H1 (cell line): ENCODE results near the gene SPATA31E1. TPM values are rescaled to one million over a fixed set of nuclear protein-coding genes. Genes with fewer than 3 reads are reported as not detected.

ENCODE experiments used
- CTCF ChIA-PET: fragments of 300-600 bp; sonication (Branson Sonifier 250); formaldehyde crosslinking; loops from one replicate; lab custom pipeline; 2021; ENCODE audit not compliant: partially characterized antibody; lab: Charles Lee
- POLR2A ChIA-PET: fragments of 300-600 bp; sonication (Branson Sonifier 250); formaldehyde crosslinking; loops from one replicate; lab custom pipeline; 2021; ENCODE audit warnings: inconsistent platforms; ENCODE audit not compliant: partially characterized antibody; lab: Charles Lee
- DNase-seq, 2 experiments: peaks; one replicate each; pipeline versions ENCODE4 v3.0.0 to v3.0.0-alpha.2; 2010 to 2022; ENCODE audit warnings: low spot score in 2 of 2, low read depth in 1 of 2, mixed read lengths in 1 of 2
- FAIRE-seq: peaks from 2 replicates; lab custom pipeline; 2011; peaks lifted over from hg19 to GRCh38; lab: Jason Lieb, UNC
- H2AFZ ChIP-seq: 2 replicates; pipeline ENCODE4 v1.8.1; 2012; ENCODE audit warnings: low read length, inconsistent platforms
- H2AK5ac ChIP-seq: 2 replicates; pipeline ENCODE4 v1.6.1; 2013; ENCODE audit warnings: low read depth, low read length
- H2BK120ac ChIP-seq: replicated peaks from 2 replicates; pipeline ENCODE3; 2013; ENCODE audit warnings: low read depth, low read length, inconsistent platforms
- H2BK12ac ChIP-seq: 2 replicates; pipeline ENCODE4 v1.6.1; 2013; ENCODE audit warnings: low read depth, low read length
- H2BK15ac ChIP-seq: 2 replicates; pipeline ENCODE4 v1.6.1; 2013; ENCODE audit warnings: low read length
- H2BK20ac ChIP-seq: 2 replicates; pipeline ENCODE4 v1.6.1; 2013; ENCODE audit warnings: low read length
- H2BK5ac ChIP-seq: 2 replicates; pipeline ENCODE4 v1.6.1; 2013; ENCODE audit warnings: low read depth, low read length
- H3K14ac ChIP-seq: 2 replicates; pipeline ENCODE4 v1.6.1; 2013; ENCODE audit warnings: inconsistent platforms; ENCODE audit not compliant: insufficient read length
- H3K18ac ChIP-seq: 2 replicates; pipeline ENCODE4 v1.6.1; 2013; ENCODE audit warnings: low read length; ENCODE audit errors: extremely low read depth
- H3K23ac ChIP-seq: 2 replicates; pipeline ENCODE4 v1.6.1; 2013; ENCODE audit warnings: inconsistent platforms; ENCODE audit not compliant: insufficient read length
- H3K23me2 ChIP-seq: 2 replicates; pipeline ENCODE4 v1.6.1; 2013; ENCODE audit warnings: low read depth, low read length
- H3K27ac ChIP-seq: 2 replicates; pipeline ENCODE4 v1.6.1; 2011; ENCODE audit warnings: low read depth, low read length, inconsistent platforms
- H3K27me3 ChIP-seq, 4 experiments: replicated peaks in 1 of 4; 1 replicate in 1 of 4; 2 replicates in 3 of 4; pipeline versions ENCODE4 v1.6.1 to v1.8.1; 2011 to 2013; ENCODE audit warnings: low read length in 3 of 4, mild to moderate bottlenecking in 3 of 4, inconsistent platforms in 2 of 4, mixed read lengths in 2 of 4, moderate library complexity in 1 of 4; ENCODE audit not compliant: control insufficient read depth in 3 of 4, insufficient read depth in 3 of 4; ENCODE audit errors: extremely low read depth in 1 of 4
- H3K36me3 ChIP-seq, 4 experiments: 2 replicates each; pipeline versions ENCODE4 v1.6.1 to v1.8.1; 2011 to 2013; ENCODE audit warnings: mild to moderate bottlenecking in 4 of 4, low read length in 3 of 4, moderate library complexity in 2 of 4, control low read depth in 1 of 4, inconsistent platforms in 1 of 4; ENCODE audit not compliant: insufficient read depth in 4 of 4, control insufficient read depth in 2 of 4
- H3K4ac ChIP-seq: replicated peaks from 2 replicates; pipeline ENCODE3; 2013; ENCODE audit warnings: low read length, low read depth, mixed read lengths, inconsistent platforms; ENCODE audit not compliant: insufficient read length
- H3K4me1 ChIP-seq, 4 experiments: replicated peaks in 1 of 4; 1 replicate in 1 of 4; 2 replicates in 3 of 4; pipeline versions ENCODE4 v1.6.1 to v1.8.1; 2011 to 2013; ENCODE audit warnings: low read length in 3 of 4, inconsistent platforms in 2 of 4, mixed read lengths in 1 of 4; ENCODE audit not compliant: insufficient read depth in 4 of 4, control insufficient read depth in 3 of 4
- H3K4me2 ChIP-seq, 2 experiments: 2 replicates each; pipeline versions ENCODE4 v1.6.1 to v1.8.1; 2011 to 2013; ENCODE audit warnings: low read depth in 2 of 2, low read length in 2 of 2, control low read depth in 1 of 2, inconsistent platforms in 1 of 2, mild to moderate bottlenecking in 1 of 2; ENCODE audit not compliant: insufficient read depth in 1 of 2
- H3K4me3 ChIP-seq, 4 experiments: fragments of 200-600, 300-600 bp in 1 of 4; sonication (generic), shearing (Covaris generic), sonication (Bioruptor Twin) in 1 of 4; 2 replicates each; pipeline versions ENCODE4 v1.5.1 to v1.8.1; 2011 to 2016; ENCODE audit warnings: low read length in 4 of 4, low read depth in 3 of 4, control low read depth in 2 of 4, inconsistent platforms in 2 of 4, mild to moderate bottlenecking in 2 of 4, mixed read lengths in 1 of 4, moderate library complexity in 1 of 4; ENCODE audit not compliant: insufficient read depth in 2 of 4; ENCODE audit errors: extremely low read depth in 1 of 4
- H3K56ac ChIP-seq: replicated peaks from 2 replicates; pipeline ENCODE3; 2013; ENCODE audit warnings: low read depth, mild to moderate bottlenecking, mixed read lengths, low read length, inconsistent platforms; ENCODE audit not compliant: insufficient read length
- H3K79me1 ChIP-seq: 2 replicates; pipeline ENCODE4 v1.6.1; 2013; ENCODE audit warnings: low read depth, low read length, control low read depth
- H3K79me2 ChIP-seq, 2 experiments: 2 replicates each; pipeline versions ENCODE4 v1.6.1 to v1.8.1; 2012 to 2013; ENCODE audit warnings: low read length in 2 of 2, mild to moderate bottlenecking in 2 of 2, inconsistent platforms in 1 of 2; ENCODE audit not compliant: insufficient read depth in 2 of 2, control insufficient read depth in 1 of 2
- H3K9ac ChIP-seq, 4 experiments: replicated peaks in 1 of 4; 1 replicate in 1 of 4; 2 replicates in 3 of 4; pipeline versions ENCODE4 v1.6.1 to v1.8.1; 2011 to 2013; ENCODE audit warnings: low read depth in 3 of 4, low read length in 3 of 4, control low read depth in 2 of 4, mild to moderate bottlenecking in 2 of 4, moderate library complexity in 2 of 4, inconsistent platforms in 1 of 4; ENCODE audit errors: extremely low read depth in 1 of 4
- H3K9me3 ChIP-seq, 2 experiments: 2 replicates each; pipeline versions ENCODE4 v1.6.1 to v1.8.1; 2012 to 2013; ENCODE audit warnings: mild to moderate bottlenecking in 2 of 2, moderate library complexity in 2 of 2, control low read depth in 1 of 2, inconsistent platforms in 1 of 2, low read depth in 1 of 2, low read length in 1 of 2, mixed read lengths in 1 of 2; ENCODE audit not compliant: insufficient read depth in 2 of 2
- H4K20me1 ChIP-seq, 2 experiments: replicated peaks in 1 of 2; 2 replicates each; pipeline versions ENCODE3 to v1.8.1; 2011 to 2013; ENCODE audit warnings: inconsistent platforms in 2 of 2, low read length in 2 of 2, mild to moderate bottlenecking in 1 of 2; ENCODE audit not compliant: insufficient read depth in 2 of 2, control insufficient read depth in 1 of 2
- H4K5ac ChIP-seq: 2 replicates; pipeline ENCODE4 v1.6.1; 2013; ENCODE audit warnings: low read length, low read depth, mixed read lengths, inconsistent platforms; ENCODE audit not compliant: insufficient read length
- H4K8ac ChIP-seq: 2 replicates; pipeline ENCODE4 v1.8.0; 2013; ENCODE audit warnings: mild to moderate bottlenecking, moderate library complexity, low read length, inconsistent platforms; ENCODE audit not compliant: insufficient read depth; ENCODE audit errors: extremely low read depth
- H4K91ac ChIP-seq: replicated peaks from 2 replicates; pipeline ENCODE3; 2013; ENCODE audit warnings: low read length, mixed read lengths, inconsistent platforms; ENCODE audit not compliant: insufficient read length
- EZH2 ChIP-seq: fragments of 200-600 bp; sonication (generic); IDR thresholded peaks from 2 replicates; pipeline ENCODE4 v1.7.1; 2012; ENCODE audit warnings: low read depth, mild to moderate bottlenecking, moderate library complexity, low read length, inconsistent platforms; ENCODE audit not compliant: severe bottlenecking
- SP2 ChIP-seq: IDR thresholded peaks from 2 replicates; pipeline ENCODE4 v1.6.1; 2012; ENCODE audit warnings: mild to moderate bottlenecking, low read length, inconsistent platforms
- WGBS, 2 experiments: shearing (Covaris generic) in 1 of 2; methylation state at CpG; one replicate each; pipeline versions ENCODE4 v1.1.6 to v1.1.7; 2013 to 2015; ENCODE audit warnings: low lambda C conversion rate in 2 of 2, mixed read lengths in 2 of 2, inconsistent platforms in 1 of 2, low coverage in 1 of 2, missing lambda C conversion rate in 1 of 2; ENCODE audit not compliant: insufficient replicate concordance in 2 of 2, insufficient coverage in 1 of 2, insufficient read length in 1 of 2; ENCODE audit errors: extremely low coverage in 1 of 2, missing lambda C conversion rate in 1 of 2; 5-methylcytosine and 5-hydroxymethylcytosine counted together
- polyA plus RNA-seq, 7 experiments: library from polyadenylated mRNA; depleted of rRNA in 3 of 7; stranded (reverse) in 5 of 7; unstranded in 2 of 7; fragments of >200 nt in 5 of 7; fragments of 200-250 nt in 2 of 7; gene quantifications; 1 replicate in 5 of 7; 2 replicates in 1 of 7; 4 replicates in 1 of 7; pipeline versions ENCODE4 v1.2.1 to v1.2.3, GENCODE V29; 2011 to 2013; ENCODE audit warnings: missing spikeins in 2 of 7, mixed read lengths in 2 of 7
- total RNA-seq: library from RNA; stranded (reverse); fragmentation: NEBNext Ultra II Directional; extraction: Animal tissue kit (Norgen Biotek cat#: 25700); gene quantifications from 2 replicates; pipeline ENCODE4 v1.2.1, GENCODE V29; 2021

SPATA31E1 gene
- total and polyA plus RNA-seq, 2 of the 8 experiments (the other 6 are each of a cell fraction or from before 2014, with no cell fraction given), result 0.05 to 0.09 TPM

- Histone ChIP-seq H2BK20ac (no peak overlapping the region), H3K23ac (no peak overlapping the region)
- TF ChIP-seq EZH2 (no peak), SP2 (no peak)
Measured at GRCh38 chr9:87859786-87860185, 22.9 kb upstream of the SPATA31E1 start.

More at GRCh38 chr9:87859786-87860185, 22.9 kb upstream of the SPATA31E1 start:
- H2BK15ac ChIP-seq, result no peak overlapping the region
- H3K9ac ChIP-seq, result no peak overlapping the region
- no peak overlapping the region for H2BK120ac ChIP-seq
- ChIA-PET POLR2A (no interaction called here), CTCF (no interaction called here)
- H3K79me1 ChIP-seq, result no peaks in the 10 kb centered on the region
- no peak overlapping the region for H4K8ac ChIP-seq
- no peaks in the 10 kb centered on the region for H4K20me1 ChIP-seq
- no peak overlapping the region for H4K91ac ChIP-seq
- no peak overlapping the region for H3K14ac ChIP-seq
- no peak overlapping the region for H2BK5ac ChIP-seq
- no peak overlapping the region for H3K18ac ChIP-seq
- H3K4me1 ChIP-seq, result peaks cover 0 to 5% (median 2%) of the 10 kb centered on the region in 4 experiments; a peak in 4 of 7 replicates
- FAIRE-seq (no peak), DNase-seq (no peak)
- no peak overlapping the region for H3K4me3 ChIP-seq
- no peak overlapping the region for H4K5ac ChIP-seq
- no peak overlapping the region for H2AFZ ChIP-seq
- peaks cover 5 to 19% of the 10 kb centered on the region in 2 experiments; a peak in 1 of 4 replicates for H3K9me3 ChIP-seq
- no peak overlapping the region for H3K4me2 ChIP-seq
- no peaks in the 10 kb centered on the region for H3K36me3 ChIP-seq
- no peak overlapping the region for H3K56ac ChIP-seq
- no peaks in the 10 kb centered on the region; a peak in 1 of 7 replicates for H3K27me3 ChIP-seq
- 90% methylated on average over 10 of the region's 11 CpGs; no CpG with 5 or more reads in 1 of the 2 experiments for WGBS, 2 experiments
- H3K27ac ChIP-seq, result no peak overlapping the region
- H2BK12ac ChIP-seq, result no peak overlapping the region
- no peaks in the 10 kb centered on the region for H3K79me2 ChIP-seq
- H3K4ac ChIP-seq, result no peak overlapping the region
- no peaks in the 10 kb centered on the region for H3K23me2 ChIP-seq
- H2AK5ac ChIP-seq, result no peak overlapping the region
